Erythroblast (primary cell): ENCODE data around the gene HIPK2.

Experiments
- GATA1 ChIP-seq: IDR thresholded peaks from 2 replicates; pipeline ENCODE4 v1.6.1; 2011; ENCODE audit warnings: low read depth, mild to moderate bottlenecking, control low read depth, low read length, moderate library complexity
- POLR2A ChIP-seq: IDR thresholded peaks from 2 replicates; pipeline ENCODE4 v1.6.1; 2011; ENCODE audit warnings: mild to moderate bottlenecking, low read length

DNA sequence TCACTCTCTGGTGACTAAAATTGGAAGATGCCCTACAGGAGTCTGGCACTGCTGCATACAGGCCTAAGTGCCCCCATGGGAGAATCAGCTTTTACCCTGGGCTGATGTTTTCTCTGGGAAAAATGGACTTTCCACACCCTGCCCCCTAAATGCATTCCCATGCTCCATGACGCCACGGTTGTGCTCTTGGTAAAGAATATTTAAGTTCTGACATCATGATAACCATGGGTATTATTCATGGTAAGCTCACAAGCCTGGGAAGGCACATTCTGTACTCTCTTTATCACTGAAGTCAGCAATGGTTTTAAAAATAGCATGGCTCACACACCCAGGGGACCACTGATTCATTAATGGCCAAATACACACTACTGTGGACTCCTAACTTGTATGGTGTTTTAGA lies 43.4 kb downstream of the HIPK2 start:
- no peak for TF ChIP-seq POLR2A
- TF ChIP-seq GATA1 = no peak
